H1 (cell line): ENCODE data around the gene DUSP10. TPM values are rescaled to one million over a fixed set of nuclear protein-coding genes. Genes with fewer than 3 reads are reported as not detected.

ENCODE experiments used
- CTCF ChIA-PET: fragments of 300-600 bp; sonication (Branson Sonifier 250); formaldehyde crosslinking; loops from one replicate; lab custom pipeline; 2021; ENCODE audit not compliant: partially characterized antibody; lab: Charles Lee
- POLR2A ChIA-PET: fragments of 300-600 bp; sonication (Branson Sonifier 250); formaldehyde crosslinking; loops from one replicate; lab custom pipeline; 2021; ENCODE audit warnings: inconsistent platforms; ENCODE audit not compliant: partially characterized antibody; lab: Charles Lee
- DNase-seq, 2 experiments: peaks; one replicate each; pipeline versions ENCODE4 v3.0.0 to v3.0.0-alpha.2; 2010 to 2022; ENCODE audit warnings: low spot score in 2 of 2, low read depth in 1 of 2, mixed read lengths in 1 of 2
- FAIRE-seq: peaks from 2 replicates; lab custom pipeline; 2011; peaks lifted over from hg19 to GRCh38; lab: Jason Lieb, UNC
- H2AFZ ChIP-seq: 2 replicates; pipeline ENCODE4 v1.8.1; 2012; ENCODE audit warnings: low read length, inconsistent platforms
- H2AK5ac ChIP-seq: 2 replicates; pipeline ENCODE4 v1.6.1; 2013; ENCODE audit warnings: low read depth, low read length
- H2BK120ac ChIP-seq: replicated peaks from 2 replicates; pipeline ENCODE3; 2013; ENCODE audit warnings: low read depth, low read length, inconsistent platforms
- H2BK12ac ChIP-seq: 2 replicates; pipeline ENCODE4 v1.6.1; 2013; ENCODE audit warnings: low read depth, low read length
- H2BK15ac ChIP-seq: 2 replicates; pipeline ENCODE4 v1.6.1; 2013; ENCODE audit warnings: low read length
- H2BK20ac ChIP-seq: 2 replicates; pipeline ENCODE4 v1.6.1; 2013; ENCODE audit warnings: low read length
- H2BK5ac ChIP-seq: 2 replicates; pipeline ENCODE4 v1.6.1; 2013; ENCODE audit warnings: low read depth, low read length
- H3K14ac ChIP-seq: 2 replicates; pipeline ENCODE4 v1.6.1; 2013; ENCODE audit warnings: inconsistent platforms; ENCODE audit not compliant: insufficient read length
- H3K18ac ChIP-seq: 2 replicates; pipeline ENCODE4 v1.6.1; 2013; ENCODE audit warnings: low read length; ENCODE audit errors: extremely low read depth
- H3K23ac ChIP-seq: 2 replicates; pipeline ENCODE4 v1.6.1; 2013; ENCODE audit warnings: inconsistent platforms; ENCODE audit not compliant: insufficient read length
- H3K23me2 ChIP-seq: 2 replicates; pipeline ENCODE4 v1.6.1; 2013; ENCODE audit warnings: low read depth, low read length
- H3K27ac ChIP-seq: 2 replicates; pipeline ENCODE4 v1.6.1; 2011; ENCODE audit warnings: low read depth, low read length, inconsistent platforms
- H3K27me3 ChIP-seq, 4 experiments: replicated peaks in 1 of 4; 1 replicate in 1 of 4; 2 replicates in 3 of 4; pipeline versions ENCODE4 v1.6.1 to v1.8.1; 2011 to 2013; ENCODE audit warnings: low read length in 3 of 4, mild to moderate bottlenecking in 3 of 4, inconsistent platforms in 2 of 4, mixed read lengths in 2 of 4, moderate library complexity in 1 of 4; ENCODE audit not compliant: control insufficient read depth in 3 of 4, insufficient read depth in 3 of 4; ENCODE audit errors: extremely low read depth in 1 of 4
- H3K36me3 ChIP-seq, 4 experiments: 2 replicates each; pipeline versions ENCODE4 v1.6.1 to v1.8.1; 2011 to 2013; ENCODE audit warnings: mild to moderate bottlenecking in 4 of 4, low read length in 3 of 4, moderate library complexity in 2 of 4, control low read depth in 1 of 4, inconsistent platforms in 1 of 4; ENCODE audit not compliant: insufficient read depth in 4 of 4, control insufficient read depth in 2 of 4
- H3K4ac ChIP-seq: replicated peaks from 2 replicates; pipeline ENCODE3; 2013; ENCODE audit warnings: low read length, low read depth, mixed read lengths, inconsistent platforms; ENCODE audit not compliant: insufficient read length
- H3K4me1 ChIP-seq, 4 experiments: replicated peaks in 1 of 4; 1 replicate in 1 of 4; 2 replicates in 3 of 4; pipeline versions ENCODE4 v1.6.1 to v1.8.1; 2011 to 2013; ENCODE audit warnings: low read length in 3 of 4, inconsistent platforms in 2 of 4, mixed read lengths in 1 of 4; ENCODE audit not compliant: insufficient read depth in 4 of 4, control insufficient read depth in 3 of 4
- H3K4me2 ChIP-seq, 2 experiments: 2 replicates each; pipeline versions ENCODE4 v1.6.1 to v1.8.1; 2011 to 2013; ENCODE audit warnings: low read depth in 2 of 2, low read length in 2 of 2, control low read depth in 1 of 2, inconsistent platforms in 1 of 2, mild to moderate bottlenecking in 1 of 2; ENCODE audit not compliant: insufficient read depth in 1 of 2
- H3K4me3 ChIP-seq, 4 experiments: fragments of 200-600, 300-600 bp in 1 of 4; sonication (generic), shearing (Covaris generic), sonication (Bioruptor Twin) in 1 of 4; 2 replicates each; pipeline versions ENCODE4 v1.5.1 to v1.8.1; 2011 to 2016; ENCODE audit warnings: low read length in 4 of 4, low read depth in 3 of 4, control low read depth in 2 of 4, inconsistent platforms in 2 of 4, mild to moderate bottlenecking in 2 of 4, mixed read lengths in 1 of 4, moderate library complexity in 1 of 4; ENCODE audit not compliant: insufficient read depth in 2 of 4; ENCODE audit errors: extremely low read depth in 1 of 4
- H3K56ac ChIP-seq: replicated peaks from 2 replicates; pipeline ENCODE3; 2013; ENCODE audit warnings: low read depth, mild to moderate bottlenecking, mixed read lengths, low read length, inconsistent platforms; ENCODE audit not compliant: insufficient read length
- H3K79me1 ChIP-seq: 2 replicates; pipeline ENCODE4 v1.6.1; 2013; ENCODE audit warnings: low read depth, low read length, control low read depth
- H3K79me2 ChIP-seq, 2 experiments: 2 replicates each; pipeline versions ENCODE4 v1.6.1 to v1.8.1; 2012 to 2013; ENCODE audit warnings: low read length in 2 of 2, mild to moderate bottlenecking in 2 of 2, inconsistent platforms in 1 of 2; ENCODE audit not compliant: insufficient read depth in 2 of 2, control insufficient read depth in 1 of 2
- H3K9ac ChIP-seq, 4 experiments: replicated peaks in 1 of 4; 1 replicate in 1 of 4; 2 replicates in 3 of 4; pipeline versions ENCODE4 v1.6.1 to v1.8.1; 2011 to 2013; ENCODE audit warnings: low read depth in 3 of 4, low read length in 3 of 4, control low read depth in 2 of 4, mild to moderate bottlenecking in 2 of 4, moderate library complexity in 2 of 4, inconsistent platforms in 1 of 4; ENCODE audit errors: extremely low read depth in 1 of 4
- H3K9me3 ChIP-seq, 2 experiments: 2 replicates each; pipeline versions ENCODE4 v1.6.1 to v1.8.1; 2012 to 2013; ENCODE audit warnings: mild to moderate bottlenecking in 2 of 2, moderate library complexity in 2 of 2, control low read depth in 1 of 2, inconsistent platforms in 1 of 2, low read depth in 1 of 2, low read length in 1 of 2, mixed read lengths in 1 of 2; ENCODE audit not compliant: insufficient read depth in 2 of 2
- H4K20me1 ChIP-seq, 2 experiments: replicated peaks in 1 of 2; 2 replicates each; pipeline versions ENCODE3 to v1.8.1; 2011 to 2013; ENCODE audit warnings: inconsistent platforms in 2 of 2, low read length in 2 of 2, mild to moderate bottlenecking in 1 of 2; ENCODE audit not compliant: insufficient read depth in 2 of 2, control insufficient read depth in 1 of 2
- H4K5ac ChIP-seq: 2 replicates; pipeline ENCODE4 v1.6.1; 2013; ENCODE audit warnings: low read length, low read depth, mixed read lengths, inconsistent platforms; ENCODE audit not compliant: insufficient read length
- H4K8ac ChIP-seq: 2 replicates; pipeline ENCODE4 v1.8.0; 2013; ENCODE audit warnings: mild to moderate bottlenecking, moderate library complexity, low read length, inconsistent platforms; ENCODE audit not compliant: insufficient read depth; ENCODE audit errors: extremely low read depth
- H4K91ac ChIP-seq: replicated peaks from 2 replicates; pipeline ENCODE3; 2013; ENCODE audit warnings: low read length, mixed read lengths, inconsistent platforms; ENCODE audit not compliant: insufficient read length
- BACH1 ChIP-seq: IDR thresholded peaks from 2 replicates; pipeline ENCODE4 v1.6.1; 2012; ENCODE audit warnings: low read length, improper control_type of control experiment
- BRCA1 ChIP-seq: IDR thresholded peaks from 2 replicates; pipeline ENCODE4 v1.6.1; 2012; ENCODE audit warnings: low read depth, low read length, improper control_type of control experiment
- FOSL1 ChIP-seq: IDR thresholded peaks from 2 replicates; pipeline ENCODE4 v1.6.1; 2011; ENCODE audit warnings: mild to moderate bottlenecking, low read depth, low read length, moderate library complexity; ENCODE audit not compliant: insufficient read depth
- HDAC2 ChIP-seq, 2 experiments: fragments of 300-600 bp in 1 of 2; sonication (generic) in 1 of 2; IDR thresholded peaks; 2 replicates each; pipeline ENCODE4 v1.6.1; 2011 to 2012; ENCODE audit warnings: low read depth in 2 of 2, low read length in 2 of 2, mild to moderate bottlenecking in 2 of 2, moderate library complexity in 2 of 2, borderline replicate concordance in 1 of 2, inconsistent platforms in 1 of 2
- JUN ChIP-seq: IDR thresholded peaks from 2 replicates; pipeline ENCODE4 v1.6.1; 2011; ENCODE audit warnings: low read depth, mild to moderate bottlenecking, improper control_type of control experiment, low read length
- KDM5A ChIP-seq: fragments of 200-600 bp; IDR thresholded peaks from 2 replicates; pipeline ENCODE4 v1.7.1; 2012; ENCODE audit warnings: mild to moderate bottlenecking, low read length, inconsistent platforms, mixed read lengths
- MAFK ChIP-seq: IDR thresholded peaks from 2 replicates; pipeline ENCODE4 v1.6.1; 2012; ENCODE audit warnings: low read depth, mild to moderate bottlenecking, improper control_type of control experiment, low read length
- NRF1 ChIP-seq: IDR thresholded peaks from 2 replicates; pipeline ENCODE4 v1.6.1; 2011; ENCODE audit warnings: mild to moderate bottlenecking, low read depth, low read length, improper control_type of control experiment
- POLR2A ChIP-seq, 2 experiments: IDR thresholded peaks; 1 replicate in 1 of 2; 2 replicates in 1 of 2; pipeline ENCODE4 v1.6.1; 2011; ENCODE audit warnings: low read depth in 2 of 2, low read length in 2 of 2, mild to moderate bottlenecking in 2 of 2; ENCODE audit errors: control extremely low read depth in 1 of 2
- TEAD4 ChIP-seq: IDR thresholded peaks from 2 replicates; pipeline ENCODE4 v1.6.1; 2012; ENCODE audit warnings: low read depth, low read length, inconsistent platforms, mixed read lengths
- WGBS, 2 experiments: shearing (Covaris generic) in 1 of 2; methylation state at CpG; one replicate each; pipeline versions ENCODE4 v1.1.6 to v1.1.7; 2013 to 2015; ENCODE audit warnings: low lambda C conversion rate in 2 of 2, mixed read lengths in 2 of 2, inconsistent platforms in 1 of 2, low coverage in 1 of 2, missing lambda C conversion rate in 1 of 2; ENCODE audit not compliant: insufficient replicate concordance in 2 of 2, insufficient coverage in 1 of 2, insufficient read length in 1 of 2; ENCODE audit errors: extremely low coverage in 1 of 2, missing lambda C conversion rate in 1 of 2; 5-methylcytosine and 5-hydroxymethylcytosine counted together
- polyA plus RNA-seq, 7 experiments: library from polyadenylated mRNA; depleted of rRNA in 3 of 7; stranded (reverse) in 5 of 7; unstranded in 2 of 7; fragments of >200 nt in 5 of 7; fragments of 200-250 nt in 2 of 7; gene quantifications; 1 replicate in 5 of 7; 2 replicates in 1 of 7; 4 replicates in 1 of 7; pipeline versions ENCODE4 v1.2.1 to v1.2.3, GENCODE V29; 2011 to 2013; ENCODE audit warnings: missing spikeins in 2 of 7, mixed read lengths in 2 of 7
- total RNA-seq: library from RNA; stranded (reverse); fragmentation: NEBNext Ultra II Directional; extraction: Animal tissue kit (Norgen Biotek cat#: 25700); gene quantifications from 2 replicates; pipeline ENCODE4 v1.2.1, GENCODE V29; 2021
- TF ChIP-seq, protein P1 (sequence below): IDR thresholded peaks from 2 replicates; pipeline ENCODE4 v1.6.1; 2011; ENCODE audit warnings: low read length, improper control_type of control experiment
- TF ChIP-seq, protein P2 (sequence below): IDR thresholded peaks from 2 replicates; pipeline ENCODE4 v1.6.1; 2012; ENCODE audit warnings: low read length, inconsistent platforms

DUSP10 gene
- total and polyA plus RNA-seq, 2 of the 8 experiments (the other 6 are each of a cell fraction or from before 2014, with no cell fraction given) = 1.2 TPM

DNA sequence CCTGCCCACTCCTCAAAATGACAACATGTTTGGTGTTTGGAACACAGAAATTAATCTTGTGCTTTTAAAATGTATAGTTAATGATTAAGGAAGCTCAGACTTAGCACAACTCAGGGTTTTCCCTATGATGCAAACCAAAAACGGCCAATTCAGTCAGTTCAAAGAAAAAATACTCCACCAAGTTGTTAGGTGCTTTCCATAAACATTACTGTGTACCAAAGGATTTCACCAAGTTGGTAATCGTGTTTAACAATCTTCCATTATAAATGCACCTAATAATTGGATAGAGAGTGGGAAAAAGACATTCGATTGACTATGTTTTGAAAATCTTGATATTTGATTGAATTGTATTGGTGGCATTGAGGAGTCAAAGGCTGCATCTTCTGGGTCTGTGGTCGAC, 33.3 kb upstream of the DUSP10 start:
- Histone ChIP-seq H3K36me3 (no peaks in the 10 kb centered on the region), H3K4me2 (no peak overlapping the region), H2BK12ac (no peak overlapping the region), H3K9me3 (no peaks in the 10 kb centered on the region), H3K27ac (no peak overlapping the region), H3K56ac (no peak overlapping the region), H4K5ac (no peak overlapping the region), H2AFZ (no peak overlapping the region), H2BK5ac (no peak overlapping the region), H3K14ac (no peak overlapping the region), H3K23ac (no peak overlapping the region), H3K4ac (no peak overlapping the region), H3K18ac (no peak overlapping the region), H4K20me1 (no peaks in the 10 kb centered on the region), H3K79me1 (no peaks in the 10 kb centered on the region), H2BK15ac (no peak overlapping the region), H4K91ac (no peak overlapping the region), H3K4me3 (no peak overlapping the region), H3K23me2 (no peaks in the 10 kb centered on the region), H3K79me2 (no peaks in the 10 kb centered on the region), H4K8ac (no peak overlapping the region), H3K27me3 (no peaks in the 10 kb centered on the region), H2AK5ac (no peak overlapping the region), H2BK20ac (no peak overlapping the region), H2BK120ac (no peak overlapping the region), H3K9ac (no peak overlapping the region), H3K4me1 (no peaks in the 10 kb centered on the region)
- ChIA-PET POLR2A (interaction anchor here (2.0 kb wide), 1 partner anchor 33 kb away, joined by 5 read pairs; the partner anchor contains the start of gene DUSP10), CTCF (interaction anchor here (0.6 to 1.8 kb wide), 3 partner anchors 13 to 129 kb away, joined by 3 to 6 read pairs (median 3); no protein-coding TSS in a partner anchor)
- DNase-seq (no peak), FAIRE-seq (no peak)
- WGBS, 2 experiments = 93% methylated on average over 4 of the region's 4 CpGs; no CpG with 5 or more reads in 1 of the 2 experiments
- no peak for TF ChIP-seq MAFK
- no peak for TF ChIP-seq HDAC2 (IDR thresholded peaks at IDR 0.05; ENCODE audit: borderline replicate concordance in 1 of 2, low read depth in 2 of 2, low read length in 2 of 2)
- TF ChIP-seq, protein P1, sequence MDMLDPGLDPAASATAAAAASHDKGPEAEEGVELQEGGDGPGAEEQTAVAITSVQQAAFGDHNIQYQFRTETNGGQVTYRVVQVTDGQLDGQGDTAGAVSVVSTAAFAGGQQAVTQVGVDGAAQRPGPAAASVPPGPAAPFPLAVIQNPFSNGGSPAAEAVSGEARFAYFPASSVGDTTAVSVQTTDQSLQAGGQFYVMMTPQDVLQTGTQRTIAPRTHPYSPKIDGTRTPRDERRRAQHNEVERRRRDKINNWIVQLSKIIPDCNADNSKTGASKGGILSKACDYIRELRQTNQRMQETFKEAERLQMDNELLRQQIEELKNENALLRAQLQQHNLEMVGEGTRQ = no peak
- TF ChIP-seq POLR2A (IDR thresholded peaks at IDR 0.05; ENCODE audit: control extremely low read depth in 1 of 2, low read depth in 2 of 2, low read length in 2 of 2) = no peak
- TF ChIP-seq FOSL1 = no peak
- TF ChIP-seq JUN = no peak
- TF ChIP-seq NRF1 = no peak
- TF ChIP-seq BRCA1 = no peak
- no peak for TF ChIP-seq TEAD4
- no peak for TF ChIP-seq BACH1
- TF ChIP-seq, protein P2, sequence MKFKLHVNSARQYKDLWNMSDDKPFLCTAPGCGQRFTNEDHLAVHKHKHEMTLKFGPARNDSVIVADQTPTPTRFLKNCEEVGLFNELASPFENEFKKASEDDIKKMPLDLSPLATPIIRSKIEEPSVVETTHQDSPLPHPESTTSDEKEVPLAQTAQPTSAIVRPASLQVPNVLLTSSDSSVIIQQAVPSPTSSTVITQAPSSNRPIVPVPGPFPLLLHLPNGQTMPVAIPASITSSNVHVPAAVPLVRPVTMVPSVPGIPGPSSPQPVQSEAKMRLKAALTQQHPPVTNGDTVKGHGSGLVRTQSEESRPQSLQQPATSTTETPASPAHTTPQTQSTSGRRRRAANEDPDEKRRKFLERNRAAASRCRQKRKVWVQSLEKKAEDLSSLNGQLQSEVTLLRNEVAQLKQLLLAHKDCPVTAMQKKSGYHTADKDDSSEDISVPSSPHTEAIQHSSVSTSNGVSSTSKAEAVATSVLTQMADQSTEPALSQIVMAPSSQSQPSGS = no peak
- TF ChIP-seq KDM5A = no peak
